ENCODE measurements around the gene ISG20.

The ISG20 gene

DNA sequence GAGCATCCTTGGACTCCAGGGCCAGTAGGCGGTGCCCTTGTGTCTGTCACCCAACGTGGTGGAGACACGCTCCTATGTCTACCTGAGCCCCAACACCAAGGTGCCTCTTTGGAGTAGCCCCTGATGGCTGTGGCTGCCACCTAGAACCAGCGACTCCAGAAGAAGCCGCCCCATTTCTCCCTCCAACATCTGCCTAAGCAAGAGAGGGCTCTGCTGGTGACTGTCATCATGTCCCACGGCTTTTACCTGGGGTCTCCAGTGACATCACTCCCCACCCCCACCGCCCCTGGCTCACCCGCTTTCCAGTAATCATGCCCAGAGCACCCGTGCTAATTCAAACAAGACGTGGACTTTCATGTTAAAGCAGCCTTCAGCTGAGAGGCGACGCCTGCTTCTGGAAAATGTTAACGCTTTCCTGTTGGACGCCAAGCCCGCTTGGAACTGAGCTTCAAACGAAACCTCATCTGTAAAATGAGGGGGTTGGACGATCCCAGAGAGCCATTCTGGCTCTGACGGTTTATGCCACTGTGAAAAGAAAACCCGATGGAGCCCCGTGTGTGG is 57.0 kb downstream of the ISG20 start:
- no peak for DNase-seq

DNA sequence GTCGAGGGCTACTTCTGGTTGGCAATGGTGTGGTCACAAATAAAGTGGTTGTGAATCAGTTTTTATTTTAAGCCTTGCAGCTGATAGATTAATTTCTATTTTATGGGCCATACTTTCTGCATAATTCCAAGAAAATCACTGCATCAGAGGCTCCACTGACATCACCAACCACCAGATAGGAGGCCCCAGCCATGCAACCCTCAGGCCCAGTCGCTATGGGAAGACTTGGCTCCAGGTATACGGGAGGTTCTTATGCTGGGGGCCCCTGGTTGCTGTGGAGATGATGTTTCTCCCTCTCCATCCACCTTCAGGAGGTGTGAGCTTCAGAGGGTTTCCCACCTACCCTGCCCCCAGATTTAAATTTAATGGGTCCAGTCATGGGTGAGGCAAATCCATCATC is 57.4 kb downstream of the ISG20 start:
- no peak for DNase-seq

DNA sequence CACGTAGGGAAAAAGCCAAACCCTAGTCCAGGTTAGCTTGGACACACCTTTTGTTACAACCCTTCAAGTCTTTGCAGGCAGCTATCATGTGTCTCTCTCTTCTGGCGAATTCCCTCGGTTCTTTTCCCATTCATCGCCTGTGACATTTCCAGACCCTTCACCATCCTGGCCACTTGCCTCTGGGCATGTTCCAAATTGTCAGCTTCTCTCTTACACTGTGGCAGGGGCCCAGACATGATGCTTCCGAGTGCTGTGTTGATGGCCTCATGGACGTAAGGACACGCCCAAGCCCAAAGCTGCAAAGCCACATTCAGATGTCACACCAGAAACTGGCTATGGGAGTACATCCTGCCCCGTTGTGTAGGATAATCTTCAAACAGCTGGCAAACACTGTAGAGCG is 58.5 kb downstream of the ISG20 start:
- DNase-seq = no peak

DNA sequence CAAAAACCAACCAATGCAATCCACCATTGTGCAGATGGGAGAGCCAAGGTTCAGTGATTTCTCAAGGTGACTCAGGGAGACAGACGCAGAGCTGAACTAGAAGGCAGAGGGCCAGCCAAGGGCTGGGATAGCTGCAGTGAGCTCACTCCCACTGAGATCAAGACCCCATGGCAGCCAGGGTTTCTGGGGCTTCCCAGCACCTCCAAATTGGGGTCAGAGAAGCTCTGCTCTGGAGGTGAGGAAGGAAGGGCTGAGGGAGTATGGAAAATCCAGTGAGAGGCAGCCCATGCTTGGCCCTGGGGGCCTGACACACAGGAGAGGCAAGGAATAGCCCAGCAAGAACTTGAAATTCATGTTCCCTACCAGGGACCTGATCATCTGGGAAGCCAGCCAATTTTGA is 61.0 kb downstream of the ISG20 start:
- no peak for DNase-seq

DNA sequence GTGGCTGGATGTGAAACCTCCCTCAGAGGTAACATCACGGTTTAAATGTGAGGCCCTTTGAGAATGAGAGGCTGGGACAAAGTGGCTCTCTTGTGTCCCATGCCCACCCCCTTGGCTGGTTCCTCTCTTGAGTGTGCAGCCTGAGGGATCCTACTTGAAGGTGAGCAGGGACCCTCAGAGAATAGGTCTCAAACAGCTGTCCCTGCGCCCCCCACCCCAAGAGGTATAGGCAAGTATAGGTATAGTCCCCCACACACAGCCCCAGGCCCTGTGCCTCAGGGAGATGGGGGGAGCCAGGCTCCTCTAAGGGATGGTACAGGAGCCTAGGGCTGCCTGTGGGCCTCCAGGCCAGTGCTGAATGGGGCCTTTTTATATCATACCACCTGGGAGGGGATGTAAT is 61.9 kb downstream of the ISG20 start:
- no peak for DNase-seq

DNA sequence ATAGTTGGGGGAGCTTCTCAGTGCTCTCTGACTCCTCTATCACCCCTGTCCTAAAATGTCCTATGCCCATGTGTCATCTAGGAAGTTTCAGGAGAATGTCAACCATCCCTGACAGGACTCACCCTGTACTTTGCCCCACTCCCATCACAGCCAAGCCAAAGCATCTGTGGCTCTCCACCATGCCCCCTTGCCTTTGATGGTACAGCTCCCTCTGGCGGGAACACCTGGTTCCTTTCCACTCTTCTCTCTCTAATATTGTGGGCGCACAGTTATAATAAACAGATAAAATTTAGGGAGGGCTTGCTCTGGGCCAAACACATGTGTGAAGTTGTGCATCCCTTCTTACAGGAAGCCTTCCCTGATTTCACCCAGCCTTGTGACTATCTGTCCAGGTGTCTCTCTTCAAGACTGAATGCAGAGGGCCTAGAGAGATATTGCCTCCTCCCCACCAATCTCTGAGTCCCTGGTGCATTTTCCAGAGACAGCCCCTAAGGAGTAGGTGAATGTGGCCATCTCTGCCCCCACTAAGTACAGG is 62.8 kb downstream of the ISG20 start:
- no peak for DNase-seq

DNA sequence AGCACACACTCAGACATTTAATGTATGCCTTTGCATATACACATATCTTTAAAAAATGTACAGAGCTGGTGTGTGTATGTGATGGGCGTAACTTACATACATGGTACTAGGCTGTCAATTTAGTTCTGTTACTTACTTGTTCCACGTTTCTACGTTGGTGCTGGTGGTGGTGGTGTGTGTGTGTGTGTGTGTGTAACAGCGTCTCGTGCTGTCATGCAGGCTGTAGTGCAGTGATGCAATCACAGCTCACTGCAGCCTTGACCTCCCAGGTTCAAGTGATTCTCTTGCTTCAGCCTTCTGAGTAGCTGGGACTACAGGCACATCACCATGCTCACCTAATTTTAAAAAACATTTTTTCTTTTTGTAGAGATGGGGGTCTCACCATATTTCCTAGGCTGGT is 64.2 kb downstream of the ISG20 start:
- DNase-seq = no peak

DNA sequence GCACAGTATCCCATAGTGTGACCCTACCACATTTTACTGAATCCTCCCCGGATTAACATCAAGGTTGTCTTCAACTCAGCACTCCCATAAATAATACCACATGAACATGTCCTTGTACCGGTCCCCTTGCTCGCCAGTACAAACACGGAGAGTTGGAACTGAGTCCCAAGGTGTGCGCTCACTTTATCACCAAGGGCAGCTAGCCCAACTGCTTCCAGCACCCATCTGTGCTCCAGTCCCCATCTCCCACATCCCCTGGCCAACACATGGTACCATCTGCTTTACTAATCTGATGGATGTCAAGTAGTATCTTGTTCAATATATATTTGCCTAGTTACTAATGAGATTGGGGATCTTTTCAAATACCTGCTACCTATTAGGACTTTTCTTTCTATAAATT is 64.7 kb downstream of the ISG20 start:
- no peak for DNase-seq

DNA sequence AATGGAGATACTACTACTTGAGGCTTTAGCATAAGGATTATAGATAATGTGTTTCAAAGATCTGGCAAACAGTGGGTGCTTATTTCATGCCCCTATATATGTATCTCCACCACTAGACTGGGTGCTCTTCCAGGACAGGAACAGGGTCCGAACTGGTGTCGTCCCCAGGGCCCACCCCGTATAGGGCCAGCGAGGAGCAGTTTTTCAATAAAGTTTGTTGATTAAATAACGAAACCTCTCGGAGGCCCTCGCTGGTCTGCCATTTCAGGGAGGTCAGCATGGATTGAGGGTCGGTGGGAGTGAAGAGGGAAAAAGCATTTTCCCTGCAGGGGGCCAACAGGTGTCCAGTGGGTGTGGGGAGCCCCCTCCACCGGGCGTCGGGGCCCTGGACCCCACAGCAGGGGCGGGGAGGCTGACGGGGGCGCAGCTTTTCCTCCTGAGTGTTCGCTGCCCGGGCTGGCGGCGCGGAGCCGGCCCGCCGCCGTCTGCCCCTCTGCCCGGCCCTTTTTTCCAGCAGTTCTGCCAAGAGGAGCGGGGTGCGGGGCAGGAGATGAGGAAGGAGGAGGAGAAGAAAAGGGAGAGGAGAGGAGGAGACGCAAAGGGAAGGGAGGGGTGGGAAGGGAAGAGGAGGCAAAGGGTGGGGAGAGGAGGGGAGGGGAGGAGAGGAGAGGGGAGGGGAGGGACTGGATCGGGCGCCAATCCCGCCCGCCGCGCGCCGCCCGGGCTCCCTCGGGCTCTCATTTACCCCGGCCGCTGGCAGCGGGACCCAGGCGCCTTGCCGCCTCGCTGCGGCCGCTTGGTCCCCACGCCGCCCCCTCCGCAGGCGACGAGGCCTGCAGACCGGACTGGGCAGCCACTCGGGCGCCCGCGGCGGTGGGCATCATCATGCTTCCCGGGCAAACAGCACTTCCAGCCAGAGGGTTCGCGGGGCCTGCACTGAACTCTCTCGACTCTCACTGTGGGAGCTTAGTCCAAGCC is 66.3 kb downstream of the ISG20 start:
- DNase-seq = no peak

DNA sequence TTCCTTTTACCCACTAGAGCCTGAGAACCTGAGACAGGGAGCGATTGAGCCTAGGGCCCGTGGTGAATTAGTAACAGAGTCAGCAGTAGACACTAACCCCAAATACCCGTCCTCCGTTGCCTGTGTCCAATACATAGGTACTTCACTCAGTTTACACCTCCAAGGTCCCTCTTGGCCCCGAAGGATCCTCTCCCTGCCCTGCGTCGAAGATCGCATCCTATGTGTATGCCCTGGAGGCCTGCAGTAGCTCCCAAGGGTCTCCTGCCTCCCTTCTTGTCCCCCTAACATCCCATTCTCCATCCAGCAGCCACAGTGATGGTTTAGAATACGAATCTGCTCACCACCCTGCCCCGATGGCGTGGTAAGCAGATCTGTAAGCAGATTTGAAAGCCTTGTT is 67.0 kb downstream of the ISG20 start:
- DNase-seq = no peak
